Spinal cord (tissue), 10 donors: ENCODE data around the gene LYPD6. TPM values are rescaled to one million over a fixed set of nuclear protein-coding genes. Genes with fewer than 3 reads are reported as not detected.

Experiments used
- DNase-seq, 6 donors: peaks; one replicate each; pipeline versions ENCODE4 v3.0.0 to v3.0.0-alpha.2; 2013 to 2015; ENCODE audit warnings: low spot score in 6 of 6, low read depth in 4 of 6
- H3K27ac ChIP-seq: one replicate; pipeline ENCODE4 v1.5.1; 2013; ENCODE audit warnings: low read depth, low read length, control low read depth
- H3K27me3 ChIP-seq: one replicate; pipeline ENCODE4 v1.6.1; 2013; ENCODE audit warnings: low read length; ENCODE audit not compliant: control insufficient read depth, insufficient read depth
- H3K36me3 ChIP-seq: one replicate; pipeline ENCODE4 v1.6.1; 2013; ENCODE audit warnings: low read length; ENCODE audit not compliant: control insufficient read depth, insufficient read depth
- H3K4me1 ChIP-seq: one replicate; pipeline ENCODE4 v1.6.1; 2013; ENCODE audit warnings: low read length; ENCODE audit not compliant: control insufficient read depth, insufficient read depth
- H3K4me3 ChIP-seq: one replicate; pipeline ENCODE4 v1.5.1; 2013; ENCODE audit warnings: low read depth, low read length, control low read depth
- H3K9me3 ChIP-seq: one replicate; pipeline ENCODE4 v1.6.1; 2013; ENCODE audit warnings: low read length; ENCODE audit not compliant: control insufficient read depth, insufficient read depth
- whole genome bisulfite sequencing: methylation state at CpG from one replicate; pipeline ENCODE4 v1.1.5; 2013; ENCODE audit warnings: missing lambda C conversion rate; ENCODE audit not compliant: insufficient coverage; 5-methylcytosine and 5-hydroxymethylcytosine counted together
- polyA plus RNA-seq, 2 donors: library from polyadenylated mRNA; unstranded; fragments of 120-200 nt; gene quantifications; one replicate each; pipeline ENCODE4 v1.2.1, GENCODE V29; 2013; ENCODE audit not compliant: insufficient read length in 2 of 2
- total RNA-seq, 2 donors: library from RNA; depleted of rRNA in 1 of 2; stranded (reverse); fragments of 120-200 nt in 1 of 2; fragments of >200 nt in 1 of 2; gene quantifications; one replicate each; pipeline versions ENCODE4 v1.2.3 to v1.2.4, GENCODE V29; 2013 to 2014
- donor health status: healthy.

LYPD6 gene
- total and polyA plus RNA-seq, 4 donors: 31.0 to 44.8 (median 39.1) TPM

- Histone ChIP-seq H3K27ac (no peak overlapping the region), H3K9me3 (no peaks in the 10 kb centered on the region), H3K4me3 (no peak overlapping the region), H3K27me3 (no peaks in the 10 kb centered on the region), H3K4me1 (no peaks in the 10 kb centered on the region), H3K36me3 (no peaks in the 10 kb centered on the region)
- no CpG with 5 or more reads among the region's 2 CpGs for WGBS
- no peak for DNase-seq
Measured at GRCh38 chr2:149339324-149339723, 8.9 kb downstream of the LYPD6 start.

- no CpG with 5 or more reads among the region's 1 CpG for WGBS
- DNase-seq: no peak
- Histone ChIP-seq H3K4me3 (no peak overlapping the region), H3K27me3 (no peaks in the 10 kb centered on the region), H3K4me1 (no peaks in the 10 kb centered on the region), H3K27ac (no peak overlapping the region), H3K36me3 (no peaks in the 10 kb centered on the region), H3K9me3 (no peaks in the 10 kb centered on the region)
Measured at GRCh38 chr2:149342509-149342908, 12.1 kb downstream of the LYPD6 start.

GRCh38 chr2:149344105-149344504, 13.7 kb downstream of the LYPD6 start:
- no peaks in the 10 kb centered on the region for H3K36me3 ChIP-seq
- no CpG with 5 or more reads among the region's 2 CpGs for WGBS
- no peaks in the 10 kb centered on the region for H3K9me3 ChIP-seq
- no peak overlapping the region for H3K4me3 ChIP-seq
- H3K4me1 ChIP-seq: no peaks in the 10 kb centered on the region
- H3K27me3 ChIP-seq: no peaks in the 10 kb centered on the region
- no peak for DNase-seq
- H3K27ac ChIP-seq: no peak overlapping the region

- WGBS: no CpG with 5 or more reads among the region's 2 CpGs
- H3K27me3 ChIP-seq: no peaks in the 10 kb centered on the region
- H3K36me3 ChIP-seq: no peaks in the 10 kb centered on the region
- H3K9me3 ChIP-seq: no peaks in the 10 kb centered on the region
- no peak overlapping the region for H3K4me3 ChIP-seq
- no peak overlapping the region for H3K27ac ChIP-seq
- no peaks in the 10 kb centered on the region for H3K4me1 ChIP-seq
- no peak for DNase-seq
Measured at GRCh38 chr2:149346272-149346671, 15.9 kb downstream of the LYPD6 start.

- 97% methylated on average over 2 of the region's 2 CpGs for WGBS
- no peaks in the 10 kb centered on the region for H3K36me3 ChIP-seq
- H3K4me3 ChIP-seq: no peak overlapping the region
- H3K9me3 ChIP-seq: no peaks in the 10 kb centered on the region
- H3K27ac ChIP-seq: no peak overlapping the region
- H3K4me1 ChIP-seq: no peaks in the 10 kb centered on the region
- DNase-seq: no peak
- H3K27me3 ChIP-seq: no peaks in the 10 kb centered on the region
Measured at GRCh38 chr2:149348291-149348690, 17.9 kb downstream of the LYPD6 start.

- Histone ChIP-seq H3K27ac (no peak overlapping the region), H3K27me3 (no peaks in the 10 kb centered on the region), H3K9me3 (no peaks in the 10 kb centered on the region), H3K4me1 (no peaks in the 10 kb centered on the region), H3K36me3 (no peaks in the 10 kb centered on the region), H3K4me3 (no peak overlapping the region)
- no CpG with 5 or more reads among the region's 3 CpGs for WGBS
- peak in 2 of 6 donors; percentile 68 to 85 for DNase-seq
Measured at GRCh38 chr2:149353421-149353820, 23.0 kb downstream of the LYPD6 start.

GRCh38 chr2:149355716-149356422, 25.5 kb downstream of the LYPD6 start:
- DNase-seq: no peak
- no CpG with 5 or more reads among the region's 4 CpGs for WGBS
- Histone ChIP-seq H3K9me3 (no peaks in the 10 kb centered on the region), H3K4me1 (no peaks in the 10 kb centered on the region), H3K36me3 (no peaks in the 10 kb centered on the region), H3K27ac (no peak overlapping the region), H3K27me3 (no peaks in the 10 kb centered on the region), H3K4me3 (no peak overlapping the region)

- no peaks in the 10 kb centered on the region for H3K36me3 ChIP-seq
- H3K27me3 ChIP-seq: no peaks in the 10 kb centered on the region
- no peaks in the 10 kb centered on the region for H3K4me1 ChIP-seq
- H3K4me3 ChIP-seq: no peak overlapping the region
- no peak overlapping the region for H3K27ac ChIP-seq
- H3K9me3 ChIP-seq: no peaks in the 10 kb centered on the region
- DNase-seq: no peak
Measured at GRCh38 chr2:149357058-149357457, 26.7 kb downstream of the LYPD6 start.

- no peak for DNase-seq
- no CpG with 5 or more reads among the region's 1 CpG for WGBS
- Histone ChIP-seq H3K27me3 (no peaks in the 10 kb centered on the region), H3K4me1 (no peaks in the 10 kb centered on the region), H3K36me3 (no peaks in the 10 kb centered on the region), H3K9me3 (no peaks in the 10 kb centered on the region), H3K27ac (no peak overlapping the region), H3K4me3 (no peak overlapping the region)
Measured at GRCh38 chr2:149360106-149360505, 29.7 kb downstream of the LYPD6 start.

GRCh38 chr2:149363958-149364357, 33.6 kb downstream of the LYPD6 start:
- DNase-seq: no peak
- no peaks in the 10 kb centered on the region for H3K27me3 ChIP-seq
- WGBS: 100% methylated on average over 1 of the region's 1 CpG

More at GRCh38 chr2:149363958-149364357, 33.6 kb downstream of the LYPD6 start:
- no peak overlapping the region for H3K27ac ChIP-seq
- no peaks in the 10 kb centered on the region for H3K9me3 ChIP-seq
- no peaks in the 10 kb centered on the region for H3K36me3 ChIP-seq
- H3K4me1 ChIP-seq: no peaks in the 10 kb centered on the region
- H3K4me3 ChIP-seq: no peak overlapping the region
